HepG2 (cell line): ENCODE results near the gene FOSL2. TPM values are rescaled to one million over a fixed set of nuclear protein-coding genes. Genes with fewer than 3 reads are reported as not detected.
A peak's percentile ranks its signal among the peaks of the same experiment; 100 is the strongest.

ENCODE experiments used
- ADNP ChIP-seq: sonication (generic); formaldehyde crosslinking; IDR thresholded peaks from 2 replicates; pipeline ENCODE4 v1.4.0; 2020; ENCODE audit warnings: missing genetic modification reagents
- AGO1 ChIP-seq: fragments of 200-400 bp; formaldehyde crosslinking; IDR thresholded peaks from 2 replicates; pipeline ENCODE4 v1.6.1; 2017; ENCODE audit warnings: mild to moderate bottlenecking, low read depth, low read length, moderate library complexity; ENCODE audit not compliant: poor library complexity, severe bottlenecking
- ATF1 ChIP-seq: IDR thresholded peaks from 2 replicates; pipeline ENCODE4 v1.6.1; 2016; ENCODE audit warnings: mild to moderate bottlenecking, control low read depth
- BCL6 ChIP-seq: IDR thresholded peaks from 2 replicates; pipeline ENCODE4 v1.6.1; 2016; ENCODE audit warnings: missing genetic modification reagents, missing compliant biosample characterization
- CSRNP2 ChIP-seq: sonication (generic); formaldehyde crosslinking; conservative IDR thresholded peaks from 2 replicates; pipeline ENCODE4 v1.8.0; 2022; ENCODE audit warnings: low read depth, missing genetic modification reagents
- FOXC1 ChIP-seq: sonication (generic); formaldehyde crosslinking; IDR thresholded peaks from 2 replicates; pipeline ENCODE4 v1.8.0; 2022; ENCODE audit warnings: mild to moderate bottlenecking, missing genetic modification reagents, borderline replicate concordance
- HNRNPK ChIP-seq: fragments of 200-400 bp; formaldehyde crosslinking; IDR thresholded peaks from 2 replicates; pipeline ENCODE4 v1.6.1; 2018; ENCODE audit warnings: low read length, low read depth, moderate library complexity, mild to moderate bottlenecking; ENCODE audit not compliant: poor library complexity, severe bottlenecking
- JUND ChIP-seq: sonication (generic); formaldehyde crosslinking; IDR thresholded peaks from 2 replicates; pipeline ENCODE4 v1.8.0; 2022; ENCODE audit warnings: mild to moderate bottlenecking, missing genetic modification reagents
- KAT2B ChIP-seq: fragments of 150-350 bp; IDR thresholded peaks from 2 replicates; pipeline ENCODE4 v1.6.1; 2014; ENCODE audit warnings: low read depth, low read length, borderline replicate concordance
- KMT2A ChIP-seq: sonication (generic); formaldehyde crosslinking; IDR thresholded peaks from 2 replicates; pipeline ENCODE4 v1.4.0; 2020; ENCODE audit warnings: missing genetic modification reagents
- PAX8 ChIP-seq: sonication (generic); formaldehyde crosslinking; IDR thresholded peaks from 2 replicates; pipeline ENCODE4 v1.8.0; 2022; ENCODE audit warnings: mild to moderate bottlenecking, missing genetic modification reagents, borderline replicate concordance
- RAD21 ChIP-seq: fragments of 450-650 bp; formaldehyde crosslinking; IDR thresholded peaks from 2 replicates; pipeline ENCODE4 v1.5.0; 2020; ENCODE audit warnings: mild to moderate bottlenecking
- RBAK ChIP-seq: sonication (generic); formaldehyde crosslinking; IDR thresholded peaks from 2 replicates; pipeline ENCODE4 v1.5.1; 2020; ENCODE audit warnings: mild to moderate bottlenecking, missing genetic modification reagents
- RBM39 ChIP-seq: fragments of 200-400 bp; formaldehyde crosslinking; IDR thresholded peaks from one replicate; pipeline ENCODE4 v1.6.1; 2018; ENCODE audit warnings: antibody characterized with exemption, mild to moderate bottlenecking, low read depth, low read length; ENCODE audit not compliant: poor library complexity, severe bottlenecking
- TCF12 ChIP-seq, 2 experiments: fragments of 450-650 bp in 1 of 2; sonication (generic) in 1 of 2; formaldehyde crosslinking in 1 of 2; IDR thresholded peaks; 2 replicates each; pipeline versions ENCODE4 v1.6.1 to v1.8.0; 2017 to 2022; ENCODE audit warnings: antibody characterized with exemption in 1 of 2, mild to moderate bottlenecking in 1 of 2, missing genetic modification reagents in 1 of 2, moderate library complexity in 1 of 2
- TOPORS ChIP-seq: sonication (generic); formaldehyde crosslinking; IDR thresholded peaks from 2 replicates; pipeline ENCODE4 v1.8.0; 2023; ENCODE audit warnings: mild to moderate bottlenecking, missing genetic modification reagents
- ZBTB14 ChIP-seq: sonication (generic); formaldehyde crosslinking; IDR thresholded peaks from 2 replicates; pipeline ENCODE4 v1.4.0; 2020; ENCODE audit warnings: missing genetic modification reagents
- ZBTB43 ChIP-seq: sonication (generic); formaldehyde crosslinking; conservative IDR thresholded peaks from 2 replicates; pipeline ENCODE4 v1.4.0; 2020; ENCODE audit warnings: missing genetic modification reagents
- ZNF230 ChIP-seq: sonication (generic); formaldehyde crosslinking; IDR thresholded peaks from 2 replicates; pipeline ENCODE4 v1.4.0; 2020; ENCODE audit warnings: mild to moderate bottlenecking, missing genetic modification reagents
- ZNF235 ChIP-seq: sonication (generic); formaldehyde crosslinking; IDR thresholded peaks from 2 replicates; pipeline ENCODE4 v1.8.1; 2023; ENCODE audit warnings: mild to moderate bottlenecking, missing genetic modification reagents, borderline replicate concordance
- ZNF557 ChIP-seq: sonication (generic); formaldehyde crosslinking; IDR thresholded peaks from 2 replicates; pipeline ENCODE4 v1.4.0; 2020; ENCODE audit warnings: missing genetic modification reagents
- ZNF616 ChIP-seq: sonication (generic); formaldehyde crosslinking; IDR thresholded peaks from 2 replicates; pipeline ENCODE4 v1.5.0; 2020; ENCODE audit warnings: low read depth, mild to moderate bottlenecking, missing genetic modification reagents
- ZNF777 ChIP-seq: sonication (generic); formaldehyde crosslinking; IDR thresholded peaks from 2 replicates; pipeline ENCODE4 v1.4.0; 2020; ENCODE audit warnings: missing genetic modification reagents
- polyA plus RNA-seq, 8 experiments: library from polyadenylated mRNA; depleted of rRNA in 3 of 8; stranded (reverse) in 7 of 8; unstranded in 1 of 8; fragments of >200 nt; fragmentation: Illumina TruSeq in 4 of 8; extraction: Trizol in 4 of 8; gene quantifications; 2 replicates each; pipeline versions ENCODE4 v1.2.1 to v1.2.3, GENCODE V29; 2011 to 2016; ENCODE audit warnings: low read depth in 4 of 8, missing spikeins in 1 of 8, mixed read lengths in 1 of 8; ENCODE audit not compliant: insufficient read depth in 1 of 8
- total RNA-seq, 5 experiments: library from RNA; depleted of rRNA; stranded (reverse); fragments of >200 nt; fragmentation: Illumina TruSeq; extraction: Trizol; gene quantifications; 2 replicates each; pipeline ENCODE4 v1.2.3, GENCODE V29; 2016; ENCODE audit warnings: low read depth in 1 of 5

Gene FOSL2
- total and polyA plus RNA-seq, 2 of the 13 experiments (the other 11 are each of a cell fraction or from before 2014, with no cell fraction given) = 3.4 to 18.1 TPM

GRCh38 chr2:28393114-28393836 is 617 bp downstream of the FOSL2 start (continued):
- no peak for TF ChIP-seq CSRNP2
- TF ChIP-seq ZNF230 (CRISPR knock-in tag) = no peak
- peak; percentile 70 for TF ChIP-seq ZBTB14 (CRISPR knock-in tag)
- TF ChIP-seq ZNF616 = no peak; the same call in 1 of the 2 replicates
- no peak; the same call in 1 of the 2 replicates for TF ChIP-seq KMT2A (CRISPR knock-in tag)
- TF ChIP-seq JUND (CRISPR knock-in tag) = no peak
- peak; percentile 36 for TF ChIP-seq AGO1
- peak; percentile 2; the same call in 1 of the 2 replicates for TF ChIP-seq ZNF777 (CRISPR knock-in tag)
- TF ChIP-seq TCF12 (IDR thresholded peaks at IDR 0.05) = no peak
- TF ChIP-seq TCF12 (CRISPR knock-in tag; IDR thresholded peaks at IDR 0.05) = peak; percentile 42; the same call in 1 of the 2 replicates
- TF ChIP-seq ZBTB43 (CRISPR knock-in tag) = no peak
- TF ChIP-seq FOXC1 (CRISPR knock-in tag) = peak; percentile 57; the same call in 1 of the 2 replicates
- peak; percentile 30; the same call in 1 of the 2 replicates for TF ChIP-seq BCL6
- TF ChIP-seq KAT2B = no peak
- TF ChIP-seq PAX8 (CRISPR knock-in tag) = 0 out of 2 replicates have a peak, but pooled peaks have one; percentile 24
- TF ChIP-seq ZNF557 (CRISPR knock-in tag) = 0 out of 2 replicates have a peak, but pooled peaks have one; percentile 64
- no peak for TF ChIP-seq TOPORS (CRISPR knock-in tag)
- TF ChIP-seq ATF1 (CRISPR knock-in tag) = no peak
- peak; percentile 86; the same call in 1 of the 2 replicates for TF ChIP-seq ZNF235 (CRISPR knock-in tag)
- no peak for TF ChIP-seq ADNP (CRISPR knock-in tag)
- peak; percentile 28 for TF ChIP-seq RBM39
- TF ChIP-seq RAD21 (CRISPR knock-in tag) = peak; percentile 32; the same call in 1 of the 2 replicates
- no peak for TF ChIP-seq RBAK
- no peak for TF ChIP-seq HNRNPK
